AG09309 (cell line): ENCODE data around the gene PRKCQ.

Experiments used
- DNase-seq: peaks from one replicate; pipeline ENCODE4 v3.0.0-alpha.2; 2010; ENCODE audit warnings: low read depth
- H3K4me3 ChIP-seq: 2 replicates; pipeline ENCODE4 v1.5.1; 2011; ENCODE audit warnings: mild to moderate bottlenecking, low read depth, low read length, moderate library complexity; ENCODE audit not compliant: control insufficient read depth
- TF ChIP-seq, protein P1 (sequence below): IDR thresholded peaks from 2 replicates; pipeline ENCODE4 v1.5.1; 2011; ENCODE audit warnings: mild to moderate bottlenecking, low read depth, low read length, inconsistent platforms; ENCODE audit not compliant: insufficient read depth, control insufficient read depth; ENCODE audit errors: missing control alignments

Gene PRKCQ

DNA sequence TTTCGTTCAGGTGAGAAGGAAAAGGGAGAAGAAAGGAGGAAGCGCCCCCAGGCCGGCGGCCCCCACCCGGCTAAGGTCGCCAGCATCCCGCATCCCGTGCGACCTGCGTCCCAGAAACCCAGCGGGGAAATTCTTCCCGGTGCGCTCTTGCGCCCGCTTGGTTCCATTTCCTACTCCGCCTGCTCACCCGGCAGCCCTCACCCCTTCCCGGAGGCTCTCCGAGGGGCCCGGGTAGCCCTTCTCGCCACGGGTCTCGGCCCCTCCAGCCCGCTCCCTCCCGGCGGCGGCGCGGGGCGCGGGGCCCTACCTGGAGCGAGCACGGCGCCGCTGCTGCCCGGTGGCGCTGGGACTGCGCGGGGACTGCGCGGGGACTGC is at the start of gene PRKCQ:
PRKCQ (minus strand) TSS at position 373 of the 375 bp plus-strand sequence. CDS start 65,141 bp downstream, outside the sequence.
- TF ChIP-seq, protein P1, sequence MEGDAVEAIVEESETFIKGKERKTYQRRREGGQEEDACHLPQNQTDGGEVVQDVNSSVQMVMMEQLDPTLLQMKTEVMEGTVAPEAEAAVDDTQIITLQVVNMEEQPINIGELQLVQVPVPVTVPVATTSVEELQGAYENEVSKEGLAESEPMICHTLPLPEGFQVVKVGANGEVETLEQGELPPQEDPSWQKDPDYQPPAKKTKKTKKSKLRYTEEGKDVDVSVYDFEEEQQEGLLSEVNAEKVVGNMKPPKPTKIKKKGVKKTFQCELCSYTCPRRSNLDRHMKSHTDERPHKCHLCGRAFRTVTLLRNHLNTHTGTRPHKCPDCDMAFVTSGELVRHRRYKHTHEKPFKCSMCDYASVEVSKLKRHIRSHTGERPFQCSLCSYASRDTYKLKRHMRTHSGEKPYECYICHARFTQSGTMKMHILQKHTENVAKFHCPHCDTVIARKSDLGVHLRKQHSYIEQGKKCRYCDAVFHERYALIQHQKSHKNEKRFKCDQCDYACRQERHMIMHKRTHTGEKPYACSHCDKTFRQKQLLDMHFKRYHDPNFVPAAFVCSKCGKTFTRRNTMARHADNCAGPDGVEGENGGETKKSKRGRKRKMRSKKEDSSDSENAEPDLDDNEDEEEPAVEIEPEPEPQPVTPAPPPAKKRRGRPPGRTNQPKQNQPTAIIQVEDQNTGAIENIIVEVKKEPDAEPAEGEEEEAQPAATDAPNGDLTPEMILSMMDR = no peak
- peak within 1 kb of the TSS; percentile 35 for H3K4me3 ChIP-seq
- no peak for DNase-seq

DNA sequence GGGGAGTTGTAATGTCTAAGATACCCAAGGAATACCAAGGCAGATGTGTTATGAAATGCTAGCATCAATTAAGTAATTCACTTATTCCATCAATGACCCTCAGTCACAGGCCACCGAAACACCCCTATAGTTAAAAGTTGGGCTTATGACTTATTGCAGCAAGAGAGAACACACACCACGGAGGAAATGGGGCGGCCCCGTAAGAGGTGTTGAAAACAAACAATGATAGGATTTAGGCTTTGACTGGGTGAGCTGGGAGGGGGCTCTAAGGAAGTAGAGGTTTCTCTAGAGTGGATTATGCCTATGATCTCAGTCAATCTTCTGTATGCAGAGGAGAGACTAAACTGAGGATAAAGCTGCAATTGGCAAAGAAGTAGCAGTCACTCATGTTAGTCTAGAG is 45.4 kb upstream of the PRKCQ start:
- TF ChIP-seq, protein P1 = no peak
- no peak overlapping the region for H3K4me3 ChIP-seq
- no peak for DNase-seq

DNA sequence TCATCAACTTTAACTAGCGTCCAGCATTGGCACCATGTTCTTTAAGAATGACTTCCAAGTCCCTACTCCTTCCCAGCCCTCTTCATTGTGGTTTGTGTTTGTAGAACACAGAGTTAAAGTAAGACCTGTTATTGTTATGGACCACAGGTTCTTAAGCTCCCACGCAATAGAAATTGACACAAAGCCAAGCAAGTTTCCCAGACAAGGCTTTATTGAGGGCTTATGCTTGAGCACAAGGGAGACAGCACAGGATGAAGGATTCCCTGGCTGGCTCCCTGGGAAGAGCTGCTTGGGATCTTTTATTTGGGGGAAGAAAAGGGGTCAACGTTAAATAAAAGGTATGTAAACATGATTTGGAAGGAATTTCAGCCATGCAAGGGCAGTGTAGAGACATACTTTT is 44.3 kb upstream of the PRKCQ start:
- no peak overlapping the region for H3K4me3 ChIP-seq
- no peak for DNase-seq
- TF ChIP-seq, protein P1 = no peak

DNA sequence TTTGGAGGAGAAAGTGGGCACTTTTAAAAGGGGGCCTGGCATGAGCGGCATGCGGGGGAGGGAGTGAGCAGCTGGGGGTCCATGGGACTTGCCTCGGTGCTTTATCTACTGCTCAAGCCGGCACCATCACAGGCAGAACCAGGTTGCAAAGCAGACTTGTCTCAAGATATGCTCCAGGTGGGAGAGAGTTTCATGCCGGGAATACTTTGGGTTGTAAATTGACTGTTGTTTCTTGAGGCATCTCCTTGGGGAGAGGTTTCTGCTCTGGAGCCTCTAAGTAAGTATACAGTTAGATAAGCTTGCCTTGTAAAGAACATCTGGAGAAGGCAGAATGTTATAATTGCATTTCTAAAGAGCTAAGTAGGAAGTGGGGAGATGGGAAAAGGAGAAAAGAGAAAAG is 42.8 kb upstream of the PRKCQ start:
- H3K4me3 ChIP-seq = no peak overlapping the region
- TF ChIP-seq, protein P1 = no peak
- DNase-seq = no peak

DNA sequence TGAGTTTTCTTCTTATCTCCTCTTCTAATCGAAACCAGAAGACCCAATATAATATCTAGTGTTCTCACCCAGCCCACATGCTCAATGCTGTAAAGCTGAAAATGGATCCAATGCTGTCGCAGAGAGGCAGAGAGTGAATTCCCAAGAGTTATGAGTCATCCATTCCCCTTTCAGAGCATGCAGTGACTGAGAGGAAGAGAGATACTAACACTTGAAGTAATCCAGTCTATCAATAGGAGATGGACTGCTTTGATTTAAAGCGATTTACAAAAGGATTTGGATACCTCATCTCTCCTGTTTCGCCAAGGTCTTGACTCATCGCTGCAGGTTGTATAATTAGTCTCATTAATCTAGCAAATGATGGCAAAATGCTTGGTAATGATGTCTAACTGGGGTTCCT is 41.5 kb upstream of the PRKCQ start:
- no peak overlapping the region for H3K4me3 ChIP-seq
- TF ChIP-seq, protein P1 = no peak
- no peak for DNase-seq

DNA sequence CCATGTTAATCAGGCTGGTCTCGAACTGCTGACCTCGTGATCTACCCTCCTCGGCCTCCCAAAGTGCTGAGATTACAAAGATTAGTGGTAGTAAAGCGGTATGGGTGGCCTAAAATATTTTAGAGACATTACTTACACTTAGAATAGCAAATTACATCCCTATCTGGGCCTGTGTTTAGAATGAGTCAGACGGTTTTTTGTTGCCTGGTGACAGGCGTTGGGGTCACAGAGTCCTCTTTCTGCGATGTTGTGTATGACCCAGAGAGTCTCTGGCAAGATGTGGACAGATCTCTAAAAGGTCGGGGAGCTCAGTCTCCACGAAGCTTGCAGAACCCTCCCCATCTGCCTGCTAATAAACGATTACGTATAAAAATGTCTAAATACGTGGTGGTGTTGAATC is 39.6 kb upstream of the PRKCQ start:
- no peak for DNase-seq
- no peak overlapping the region for H3K4me3 ChIP-seq
- TF ChIP-seq, protein P1 = no peak

DNA sequence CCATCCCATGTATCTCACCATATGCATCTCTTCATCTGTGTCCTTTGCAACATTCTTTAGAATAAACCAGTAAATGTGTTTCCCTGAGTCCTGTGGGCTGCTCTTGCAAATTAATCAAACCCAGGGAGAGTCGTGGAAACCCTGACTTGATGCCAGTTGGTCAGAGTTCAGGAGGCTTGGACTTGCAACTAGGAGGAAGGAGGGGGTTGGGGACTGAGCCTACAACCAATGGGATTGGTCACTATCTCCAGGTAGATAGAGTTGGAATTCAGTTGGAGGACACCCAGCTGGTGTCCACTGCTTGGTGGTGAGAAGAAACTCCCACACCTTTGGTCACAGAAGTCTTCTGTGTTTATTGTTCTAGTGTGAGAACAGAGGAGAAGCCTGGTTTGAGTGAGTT is 38.3 kb upstream of the PRKCQ start:
- no peak overlapping the region for H3K4me3 ChIP-seq
- TF ChIP-seq, protein P1 = no peak

More for the DNA sequence above, 38.3 kb upstream of the PRKCQ start:
- no peak for DNase-seq
